ENCODE data around the gene PIP4K2A.

PIP4K2A gene

GRCh38 chr10:22712956-22713852, 1.2 kb downstream of the PIP4K2A start:
- Mint-ChIP-seq H3K4me3 (peak overlapping the region; percentile 91), H3K4me1 (peaks cover 39% of the 10 kb centered on the region), H3K36me3 (peaks cover 3% of the 10 kb centered on the region), H3K27ac (peak overlapping the region; percentile 80), H3K27me3 (no peaks in the 10 kb centered on the region), H3K9me3 (no peaks in the 10 kb centered on the region)
- ATAC-seq (ENCODE audit: low read depth), result peak; percentile 7
- peak in 1 of 2 donors; percentile 46 for DNase-seq (ENCODE audit: low spot score in 2 of 2)

GRCh38 chr10:22712211-22712955, 2.0 kb downstream of the PIP4K2A start:
- H3K4me3 Mint-ChIP-seq, result peak overlapping the region; percentile 91
- no peak for ATAC-seq (ENCODE audit: low read depth)
- peak overlapping the region; percentile 80 for H3K27ac Mint-ChIP-seq
- DNase-seq (ENCODE audit: low spot score in 2 of 2), result no peak
- peaks cover 10% of the 10 kb centered on the region for H3K36me3 Mint-ChIP-seq
- no peaks in the 10 kb centered on the region for H3K27me3 Mint-ChIP-seq
- peaks cover 46% of the 10 kb centered on the region for H3K4me1 Mint-ChIP-seq
- H3K9me3 Mint-ChIP-seq, result no peaks in the 10 kb centered on the region

- DNase-seq (ENCODE audit: low spot score in 2 of 2), result no peak
- ATAC-seq (ENCODE audit: low read depth), result no peak
- Mint-ChIP-seq H3K4me1 (peaks cover 46% of the 10 kb centered on the region), H3K36me3 (peaks cover 13% of the 10 kb centered on the region), H3K27me3 (no peaks in the 10 kb centered on the region), H3K27ac (peak overlapping the region; percentile 80), H3K9me3 (peaks cover under 1% of the 10 kb centered on the region), H3K4me3 (peak overlapping the region; percentile 47)
Measured at GRCh38 chr10:22711373-22711772, 3.0 kb downstream of the PIP4K2A start.

GRCh38 chr10:22710139-22710745, 4.1 kb downstream of the PIP4K2A start:
- Mint-ChIP-seq H3K9me3 (peaks cover 4% of the 10 kb centered on the region), H3K27ac (peak overlapping the region; percentile 80), H3K27me3 (no peaks in the 10 kb centered on the region), H3K4me1 (peaks cover 52% of the 10 kb centered on the region), H3K4me3 (peak overlapping the region; percentile 68), H3K36me3 (peaks cover 18% of the 10 kb centered on the region)
- ATAC-seq (ENCODE audit: low read depth) (peak; percentile 36), DNase-seq (ENCODE audit: low spot score in 2 of 2) (no peak)

- H3K9me3 Mint-ChIP-seq, result peaks cover 4% of the 10 kb centered on the region
- peaks cover 22% of the 10 kb centered on the region for H3K36me3 Mint-ChIP-seq
- ATAC-seq (ENCODE audit: low read depth) (no peak), DNase-seq (ENCODE audit: low spot score in 2 of 2) (no peak)
- H3K4me1 Mint-ChIP-seq, result peaks cover 63% of the 10 kb centered on the region
- no peak overlapping the region for H3K4me3 Mint-ChIP-seq
- H3K27me3 Mint-ChIP-seq, result no peaks in the 10 kb centered on the region
- peak overlapping the region; percentile 32 for H3K27ac Mint-ChIP-seq
Measured at GRCh38 chr10:22708772-22709171, 5.6 kb downstream of the PIP4K2A start.

- no peaks in the 10 kb centered on the region for H3K27me3 Mint-ChIP-seq
- H3K4me1 Mint-ChIP-seq, result peaks cover 75% of the 10 kb centered on the region
- H3K36me3 Mint-ChIP-seq, result peaks cover 30% of the 10 kb centered on the region
- peak overlapping the region; percentile 80 for H3K27ac Mint-ChIP-seq
- DNase-seq (ENCODE audit: low spot score in 2 of 2), result no peak
- peaks cover 4% of the 10 kb centered on the region for H3K9me3 Mint-ChIP-seq
- peak overlapping the region; percentile 28 for H3K4me3 Mint-ChIP-seq
- ATAC-seq (ENCODE audit: low read depth), result no peak
Measured at GRCh38 chr10:22705527-22705926, 8.9 kb downstream of the PIP4K2A start.

- Mint-ChIP-seq H3K36me3 (peaks cover 30% of the 10 kb centered on the region), H3K4me1 (peaks cover 75% of the 10 kb centered on the region), H3K4me3 (peak overlapping the region; percentile 43), H3K27me3 (no peaks in the 10 kb centered on the region), H3K27ac (peak overlapping the region; percentile 80), H3K9me3 (peaks cover 4% of the 10 kb centered on the region)
- ATAC-seq (ENCODE audit: low read depth) (peak; percentile 48), DNase-seq (ENCODE audit: low spot score in 2 of 2) (no peak)
Measured at GRCh38 chr10:22704942-22705341, 9.4 kb downstream of the PIP4K2A start.

GRCh38 chr10:22704471-22704911, 9.9 kb downstream of the PIP4K2A start:
- Mint-ChIP-seq H3K9me3 (peaks cover 4% of the 10 kb centered on the region), H3K4me1 (peaks cover 75% of the 10 kb centered on the region), H3K4me3 (peak overlapping the region; percentile 43), H3K36me3 (peaks cover 30% of the 10 kb centered on the region), H3K27ac (peak overlapping the region; percentile 80), H3K27me3 (no peaks in the 10 kb centered on the region)
- DNase-seq (ENCODE audit: low spot score in 2 of 2) (no peak), ATAC-seq (ENCODE audit: low read depth) (peak; percentile 72)

GRCh38 chr10:22702348-22702747, 12.0 kb downstream of the PIP4K2A start:
- peak overlapping the region; percentile 26 for H3K27ac Mint-ChIP-seq
- H3K27me3 Mint-ChIP-seq, result no peaks in the 10 kb centered on the region
- H3K4me1 Mint-ChIP-seq, result peaks cover 71% of the 10 kb centered on the region
- peaks cover 20% of the 10 kb centered on the region for H3K36me3 Mint-ChIP-seq
- no peak overlapping the region for H3K4me3 Mint-ChIP-seq
- ATAC-seq (ENCODE audit: low read depth) (no peak), DNase-seq (ENCODE audit: low spot score in 2 of 2) (no peak)
- peaks cover 4% of the 10 kb centered on the region for H3K9me3 Mint-ChIP-seq

GRCh38 chr10:22701132-22701826, 13.1 kb downstream of the PIP4K2A start:
- Mint-ChIP-seq H3K36me3 (peaks cover 16% of the 10 kb centered on the region), H3K9me3 (peaks cover 2% of the 10 kb centered on the region), H3K4me1 (peaks cover 72% of the 10 kb centered on the region), H3K27ac (peak overlapping the region; percentile 73), H3K27me3 (no peaks in the 10 kb centered on the region), H3K4me3 (peak overlapping the region; percentile 15)
- DNase-seq (ENCODE audit: low spot score in 2 of 2) (no peak), ATAC-seq (ENCODE audit: low read depth) (no peak)

- peaks cover 11% of the 10 kb centered on the region for H3K36me3 Mint-ChIP-seq
- peaks cover 72% of the 10 kb centered on the region for H3K4me1 Mint-ChIP-seq
- H3K27ac Mint-ChIP-seq, result peak overlapping the region; percentile 85
- H3K4me3 Mint-ChIP-seq, result peak overlapping the region; percentile 25
- no peaks in the 10 kb centered on the region for H3K9me3 Mint-ChIP-seq
- no peak for DNase-seq (ENCODE audit: low spot score in 2 of 2)
- no peaks in the 10 kb centered on the region for H3K27me3 Mint-ChIP-seq
- ATAC-seq (ENCODE audit: low read depth), result peak; percentile 54
Measured at GRCh38 chr10:22700489-22700888, 13.9 kb downstream of the PIP4K2A start.

- Mint-ChIP-seq H3K36me3 (peaks cover 11% of the 10 kb centered on the region), H3K4me3 (peak overlapping the region; percentile 25), H3K27me3 (no peaks in the 10 kb centered on the region), H3K27ac (peak overlapping the region; percentile 85), H3K4me1 (peaks cover 71% of the 10 kb centered on the region), H3K9me3 (no peaks in the 10 kb centered on the region)
- DNase-seq (ENCODE audit: low spot score in 2 of 2), result no peak
- ATAC-seq (ENCODE audit: low read depth), result no peak
Measured at GRCh38 chr10:22699976-22700375, 14.4 kb downstream of the PIP4K2A start.

GRCh38 chr10:22698941-22699440, 15.4 kb downstream of the PIP4K2A start:
- Mint-ChIP-seq H3K9me3 (no peaks in the 10 kb centered on the region), H3K4me1 (peaks cover 62% of the 10 kb centered on the region), H3K4me3 (no peak overlapping the region), H3K27ac (peak overlapping the region; percentile 85), H3K27me3 (no peaks in the 10 kb centered on the region), H3K36me3 (peaks cover 10% of the 10 kb centered on the region)
- no peak for ATAC-seq (ENCODE audit: low read depth)
- DNase-seq (ENCODE audit: low spot score in 2 of 2), result no peak

Data from memory B cell (primary cell).